Measurements from ENCODE around the gene ID1. TPM values are rescaled to one million over a fixed set of nuclear protein-coding genes. Genes with fewer than 3 reads are reported as not detected.
"Not testable (repeated sequence)": the region's sequence is repeated elsewhere in the genome, so short reads cannot be mapped to it uniquely, and the experiment has no call there.

ID1 gene
- total RNA-seq, 1 experiment from 2014 or later: 1,330 TPM

DNA sequence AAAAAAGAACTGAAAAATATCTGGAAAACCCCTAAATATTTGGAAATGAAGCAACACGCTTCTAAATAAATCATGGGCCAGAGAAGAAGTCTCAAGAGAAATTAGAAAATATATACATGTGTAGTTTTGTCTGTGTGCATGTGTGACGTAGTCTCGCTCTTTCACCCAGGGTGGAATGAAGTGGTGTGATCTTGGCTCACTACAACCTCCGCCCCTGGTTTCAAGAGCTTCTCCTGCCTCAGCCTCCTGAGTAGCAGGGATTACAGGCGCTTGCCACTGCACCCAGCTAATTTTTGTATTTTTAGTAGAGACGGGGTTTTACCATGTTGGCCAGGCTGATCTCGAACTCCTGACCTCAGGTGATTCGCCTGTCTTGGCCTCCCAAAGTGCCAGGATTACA lies 21.4 kb downstream of the ID1 start:
- DNase-seq (ENCODE audit: low spot score); in situ Hi-C loops (cut with HindIII; ENCODE audit: low sequenced_read_pairs): not testable (repeated sequence)

DNA sequence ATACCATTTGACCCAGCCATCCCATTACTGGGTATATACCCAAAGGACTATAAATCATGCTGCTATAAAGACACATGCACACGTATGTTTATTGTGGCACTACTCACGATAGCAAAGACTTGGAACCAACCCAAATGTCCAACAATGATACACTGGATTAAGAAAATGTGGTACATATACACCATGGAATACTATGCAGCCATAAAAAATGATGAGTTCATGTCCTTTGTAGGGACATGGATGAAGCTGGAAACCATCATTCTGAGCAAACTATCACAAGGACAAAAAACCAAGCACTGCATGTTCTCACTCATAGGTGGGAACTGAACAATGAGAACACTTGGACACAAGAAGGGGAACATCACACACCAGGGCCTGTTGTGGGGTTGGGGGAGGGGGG lies 23.0 kb downstream of the ID1 start:
- DNase-seq (ENCODE audit: low spot score); in situ Hi-C loops (cut with HindIII; ENCODE audit: low sequenced_read_pairs): not testable (repeated sequence)

DNA sequence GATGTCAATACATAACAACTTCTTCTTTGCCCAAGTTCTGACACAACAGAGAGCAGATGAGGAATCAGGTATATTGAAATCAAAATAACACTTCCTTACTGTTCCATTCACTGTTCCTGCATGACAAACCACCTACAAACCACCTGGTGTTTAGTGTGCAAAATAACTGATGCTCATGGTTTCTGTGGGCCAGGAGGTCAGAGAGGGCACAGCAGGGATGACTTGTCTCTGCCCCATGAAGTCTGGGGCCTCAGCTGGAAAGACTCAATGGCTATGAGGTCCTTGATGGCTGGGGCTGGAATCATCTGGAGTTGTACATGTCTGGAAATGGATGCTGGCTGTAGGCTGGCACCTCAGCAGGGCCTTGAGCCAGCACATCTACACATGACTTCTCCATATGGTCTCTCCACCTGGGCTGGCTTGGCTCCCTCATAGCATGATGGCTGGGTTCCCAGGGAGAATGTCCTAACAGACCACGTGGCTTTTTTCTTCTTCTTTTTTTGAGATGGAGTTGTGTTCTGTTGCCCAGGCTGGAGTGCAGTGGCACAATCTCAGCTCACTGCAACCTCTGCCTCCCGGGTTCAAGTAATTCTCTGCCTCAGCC lies 25.2 kb downstream of the ID1 start:
- peak; percentile 96 for DNase-seq (ENCODE audit: low spot score)
- in situ Hi-C loops (cut with HindIII; ENCODE audit: low sequenced_read_pairs): no loop called here

DNA sequence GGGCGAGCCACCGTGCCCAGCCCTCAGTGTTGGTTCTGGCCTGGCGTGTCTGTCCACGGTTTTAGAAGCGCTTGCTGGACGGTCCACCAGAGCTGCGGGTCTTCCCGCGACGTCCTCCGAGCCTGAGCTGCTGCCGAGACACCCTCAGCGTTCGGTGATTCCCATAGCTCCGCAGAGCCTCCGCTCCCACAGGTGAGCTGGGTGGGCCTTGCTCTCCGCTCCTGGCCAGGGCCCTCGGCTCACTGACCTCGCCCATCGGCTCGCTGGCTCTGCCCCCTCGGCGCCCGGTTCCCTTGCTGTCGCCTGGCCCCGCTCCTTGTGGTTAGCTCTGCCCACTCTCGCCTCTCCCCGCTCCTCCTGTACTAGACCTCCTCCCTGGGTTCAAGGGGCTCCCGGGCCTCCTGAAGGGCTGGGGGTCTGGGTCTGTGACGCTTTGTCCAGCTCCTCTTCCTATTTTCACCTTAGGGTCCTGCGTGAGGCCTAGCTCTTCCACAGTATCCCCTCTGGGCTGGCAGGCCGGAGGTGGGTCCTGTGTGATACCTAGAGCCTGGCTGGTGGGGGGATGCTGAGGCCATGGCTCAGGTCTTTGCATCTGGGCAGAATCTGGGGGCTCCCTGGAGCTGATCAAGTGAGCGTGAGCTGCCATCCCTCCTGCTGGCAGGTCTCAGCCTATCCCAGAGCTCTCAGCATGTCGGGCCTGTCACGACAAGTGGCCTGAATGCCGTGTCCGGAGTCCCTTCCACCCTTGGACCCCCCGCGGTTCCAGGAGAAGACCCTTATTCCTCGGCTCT lies 27.7 kb downstream of the ID1 start:
- DNase-seq (ENCODE audit: low spot score): no peak
- in situ Hi-C loops (cut with HindIII; ENCODE audit: low sequenced_read_pairs): no loop called here

DNA sequence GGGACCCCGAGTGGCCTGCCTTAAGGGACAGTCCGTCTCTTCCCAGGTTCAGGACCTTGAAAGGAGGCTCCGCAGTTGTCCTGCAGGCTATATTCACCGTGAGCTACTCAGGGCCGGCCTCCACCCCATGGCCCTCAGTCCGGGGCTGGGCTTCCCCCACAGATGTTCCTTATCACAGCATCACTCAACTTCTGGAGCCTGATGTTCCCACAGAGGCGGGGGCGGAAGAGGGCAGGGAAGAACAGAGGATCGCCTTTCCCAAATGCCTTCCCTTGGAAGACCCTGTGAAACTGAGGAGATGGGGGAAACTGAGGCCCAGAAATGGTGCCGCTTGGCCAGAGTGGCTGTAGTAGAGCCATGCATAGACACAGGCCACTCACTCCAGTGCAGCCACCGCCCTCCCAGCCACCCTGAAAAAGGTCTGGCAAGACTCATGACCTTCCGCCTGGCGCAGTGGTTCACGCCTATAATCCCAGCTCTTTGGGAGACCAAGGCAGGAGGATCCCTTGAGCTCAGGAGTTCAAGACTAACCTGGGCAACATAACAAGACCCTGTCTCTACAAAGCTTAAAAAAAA lies 28.3 kb downstream of the ID1 start:
- DNase-seq (ENCODE audit: low spot score): no peak
- in situ Hi-C loops (cut with HindIII; ENCODE audit: low sequenced_read_pairs): no loop called here

DNA sequence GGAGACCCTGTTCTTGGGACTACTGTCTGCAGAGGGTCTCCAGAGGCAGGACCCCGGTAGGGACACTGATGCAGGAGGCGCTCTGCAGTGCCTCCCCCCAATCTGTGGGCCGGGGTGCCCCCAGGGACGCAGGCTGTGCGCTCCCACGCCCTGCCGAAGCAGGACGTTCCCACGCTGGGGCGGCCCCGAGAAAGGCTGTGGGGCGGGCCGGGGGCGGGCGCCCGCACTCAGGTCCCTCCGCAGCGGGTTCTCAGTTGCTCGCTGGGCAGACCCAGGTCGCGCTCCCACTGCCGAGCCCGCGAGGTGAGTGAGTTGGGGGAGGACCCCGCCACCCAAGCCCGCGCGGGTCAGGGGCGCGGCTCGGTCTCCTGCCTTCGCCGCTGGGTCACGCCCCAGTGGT lies 32.6 kb downstream of the ID1 start, which contains the start of gene COX4I2:
Gene COX4I2 (plus strand): TSS at position 253 of the 400 bp plus-strand sequence. CDS start 1,106 bp downstream, outside the sequence.
- in situ Hi-C loops (cut with HindIII; ENCODE audit: low sequenced_read_pairs): no loop called here
- DNase-seq (ENCODE audit: low spot score): no peak

DNA sequence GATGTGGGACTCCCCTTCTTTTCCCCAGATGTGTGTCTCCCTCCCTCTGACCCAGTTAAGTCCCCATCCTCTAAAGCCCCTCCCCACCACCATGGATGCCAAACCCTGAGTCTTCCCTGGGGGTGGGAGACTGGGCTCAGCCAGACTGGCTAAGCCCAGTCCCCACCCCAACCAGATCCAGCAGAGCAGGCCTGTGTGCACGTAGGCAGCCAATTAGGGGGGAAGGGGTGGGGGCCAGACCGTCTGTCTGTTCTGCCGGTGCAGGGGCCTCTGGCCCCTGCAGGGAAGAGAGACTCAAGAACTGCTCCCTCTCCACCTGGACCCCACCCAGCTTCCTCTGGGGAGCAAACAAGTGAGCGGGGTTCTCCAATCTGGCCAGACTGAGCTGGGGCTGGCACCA lies 33.2 kb downstream of the ID1 start:
- DNase-seq (ENCODE audit: low spot score): no peak
- in situ Hi-C loops (cut with HindIII; ENCODE audit: low sequenced_read_pairs): no loop called here

DNA sequence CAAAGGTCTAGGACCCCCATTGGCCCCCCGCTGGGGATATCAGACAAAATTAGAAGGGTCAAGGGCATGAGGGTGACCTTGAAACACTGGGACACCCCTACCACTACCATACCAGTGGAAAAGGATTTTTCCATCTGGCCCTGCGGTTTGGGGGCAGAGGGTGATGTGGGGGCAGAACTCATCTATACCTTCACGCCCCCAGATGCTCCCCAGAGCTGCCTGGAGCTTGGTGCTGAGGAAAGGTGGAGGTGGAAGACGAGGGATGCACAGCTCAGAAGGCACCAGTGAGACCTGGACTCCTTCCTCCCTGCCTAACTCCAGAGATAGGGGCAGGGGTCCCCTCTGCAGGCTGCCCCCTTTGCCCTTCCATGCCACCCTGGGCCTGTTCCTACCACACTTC lies 33.7 kb downstream of the ID1 start:
- no peak for DNase-seq (ENCODE audit: low spot score)

DNA sequence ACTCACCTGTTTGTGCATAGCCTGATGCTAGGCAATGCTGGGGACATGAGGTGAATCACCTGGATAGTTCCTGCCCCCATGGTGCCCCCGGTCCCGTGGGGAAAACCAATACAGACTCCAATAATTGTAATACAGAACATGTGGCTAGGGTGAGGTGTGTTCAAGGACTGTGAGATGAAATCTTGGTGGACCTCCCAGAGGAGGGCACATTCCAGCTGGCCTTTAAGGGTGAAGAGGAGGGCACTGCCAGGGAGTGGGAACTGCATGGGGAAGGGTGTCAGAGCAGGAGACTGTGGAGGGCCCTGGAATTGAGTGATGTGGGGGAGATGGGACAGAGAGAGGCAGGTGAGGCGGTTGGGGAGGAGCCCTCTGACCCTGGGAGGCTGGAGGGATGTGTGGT lies 35.2 kb downstream of the ID1 start:
- no peak for DNase-seq (ENCODE audit: low spot score)

More for the DNA sequence above, 33.7 kb downstream of the ID1 start:
- in situ Hi-C loops (cut with HindIII; ENCODE audit: low sequenced_read_pairs): no loop called here

DNA sequence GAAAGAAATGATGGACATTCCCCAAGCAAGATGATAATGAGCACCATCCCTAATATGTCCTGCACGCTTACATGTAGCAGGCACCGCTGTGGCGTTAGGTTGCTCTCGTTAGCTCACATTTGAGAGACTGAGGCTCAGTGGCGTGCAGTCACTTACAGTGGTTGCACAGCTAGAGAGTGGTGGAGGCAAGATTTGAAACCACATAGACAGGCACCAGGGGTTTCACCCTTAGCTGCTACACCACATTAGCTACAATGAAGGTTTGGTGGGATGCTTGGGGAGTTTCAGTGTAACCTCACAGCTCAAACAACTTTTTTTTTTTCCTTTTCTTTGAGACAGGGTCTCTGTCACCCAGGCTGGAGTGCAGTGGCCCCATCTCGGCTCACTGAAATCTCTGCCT lies 36.3 kb downstream of the ID1 start:
- in situ Hi-C loops (cut with HindIII; ENCODE audit: low sequenced_read_pairs): no loop called here
- no peak for DNase-seq (ENCODE audit: low spot score)

More for the DNA sequence above, 35.2 kb downstream of the ID1 start:
- in situ Hi-C loops (cut with HindIII; ENCODE audit: low sequenced_read_pairs): no loop called here

DNA sequence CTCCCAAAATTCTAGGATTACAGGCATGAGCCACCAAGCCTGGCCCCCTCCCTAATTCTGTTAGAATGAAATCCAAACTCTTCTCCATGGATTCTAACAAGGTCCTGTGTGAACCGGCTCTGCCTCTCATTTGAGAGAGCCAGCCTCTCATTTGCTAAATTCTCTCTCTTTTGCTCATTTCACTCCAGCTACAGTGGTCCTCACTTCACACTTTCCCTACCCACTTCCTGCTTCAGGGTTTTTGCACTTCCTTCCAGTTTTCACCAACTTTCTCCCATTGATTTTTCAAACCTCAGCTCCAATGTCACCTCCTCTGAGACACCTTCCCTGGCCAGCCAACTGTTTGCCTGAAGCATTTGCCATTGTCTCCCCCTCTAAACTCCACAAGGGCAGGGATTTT lies 37.7 kb downstream of the ID1 start:
- in situ Hi-C loops (cut with HindIII; ENCODE audit: low sequenced_read_pairs): no loop called here
- no peak for DNase-seq (ENCODE audit: low spot score)

DNA sequence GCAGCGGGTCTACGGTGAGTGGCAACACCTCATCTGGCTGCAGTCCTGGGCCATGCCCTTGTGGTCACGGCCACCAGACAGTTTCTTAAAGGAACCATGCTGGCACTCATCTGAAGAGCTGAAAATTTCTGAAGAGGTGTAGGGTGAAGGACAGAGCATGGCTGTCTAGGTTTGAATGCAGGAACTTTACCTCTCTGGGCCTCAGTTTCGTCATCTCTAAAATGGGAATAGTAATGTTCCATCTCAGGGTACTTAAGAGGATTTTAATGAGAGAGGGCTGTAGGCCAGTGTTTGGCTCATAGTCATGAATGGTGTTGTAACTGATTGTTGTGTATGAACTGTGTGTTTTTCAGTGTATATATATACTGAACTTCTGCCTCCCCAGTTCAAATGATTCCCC lies 38.4 kb downstream of the ID1 start:
- in situ Hi-C loops (cut with HindIII; ENCODE audit: low sequenced_read_pairs): no loop called here
- DNase-seq (ENCODE audit: low spot score): no peak

DNA sequence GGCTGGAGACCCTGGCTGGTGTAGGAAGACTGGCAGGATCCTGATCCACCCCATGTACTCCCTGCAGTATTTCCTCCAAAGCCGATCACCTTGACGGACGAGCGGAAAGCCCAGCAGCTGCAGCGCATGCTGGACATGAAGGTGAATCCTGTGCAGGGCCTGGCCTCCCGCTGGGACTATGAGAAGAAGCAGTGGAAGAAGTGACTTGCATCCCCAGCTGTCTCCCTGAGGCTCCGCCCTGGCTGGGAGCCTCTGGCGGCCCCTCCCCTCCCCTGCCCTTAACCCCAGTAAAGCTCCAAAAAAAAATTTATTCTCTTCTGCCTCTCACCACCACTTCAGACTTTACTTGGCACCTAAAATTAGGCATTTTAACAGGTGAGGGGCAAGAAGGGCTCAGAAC lies 39.6 kb downstream of the ID1 start:
- in situ Hi-C loops (cut with HindIII; ENCODE audit: low sequenced_read_pairs): no loop called here

DNA sequence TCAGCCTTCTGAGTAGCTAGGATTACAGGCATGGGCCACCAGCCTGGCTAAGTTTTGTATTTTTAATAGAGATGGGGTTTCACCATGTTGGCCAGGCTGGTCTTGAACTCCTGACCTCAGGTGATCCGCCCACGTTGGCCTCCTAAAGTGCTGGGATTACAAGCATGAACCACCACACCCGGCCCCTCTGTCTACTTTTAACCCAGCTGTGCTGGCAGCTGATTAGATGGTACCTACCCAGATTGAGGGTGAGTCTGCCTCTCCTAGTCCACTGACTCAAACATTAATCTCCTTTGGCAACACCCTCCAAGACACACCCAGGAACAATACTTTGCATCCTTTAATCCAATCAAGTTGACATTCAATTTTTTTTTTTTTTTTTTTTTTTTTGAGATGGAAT lies 43.0 kb downstream of the ID1 start:
- in situ Hi-C loops (cut with HindIII; ENCODE audit: low sequenced_read_pairs); DNase-seq (ENCODE audit: low spot score): not testable (repeated sequence)

More for the DNA sequence above, 39.6 kb downstream of the ID1 start:
- DNase-seq (ENCODE audit: low spot score): no peak

DNA sequence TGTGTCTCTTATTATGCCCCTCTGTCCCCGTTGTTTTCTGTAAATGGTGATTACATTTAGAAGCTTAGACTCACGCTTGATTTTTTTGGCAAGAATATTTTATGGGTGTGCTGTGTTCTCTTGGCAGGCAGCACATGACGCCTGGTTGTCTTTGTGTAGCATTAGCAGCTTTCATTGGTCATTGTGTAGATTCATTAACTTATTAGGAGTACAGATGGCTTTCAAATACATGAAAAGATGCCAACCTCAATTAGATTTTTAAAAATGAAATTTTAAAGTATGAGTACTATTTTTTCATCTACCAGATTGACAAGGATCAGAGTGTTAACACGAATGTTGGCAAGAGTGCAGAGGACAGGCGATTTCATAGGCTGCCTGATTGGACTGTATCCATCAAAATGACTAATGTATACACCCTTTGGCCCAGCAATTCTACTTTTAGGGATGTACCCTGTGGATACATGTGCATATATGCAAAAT lies 47.9 kb downstream of the ID1 start:
- in situ Hi-C loops (cut with HindIII; ENCODE audit: low sequenced_read_pairs): no loop called here
- DNase-seq (ENCODE audit: low spot score): peak; percentile 75

DNA sequence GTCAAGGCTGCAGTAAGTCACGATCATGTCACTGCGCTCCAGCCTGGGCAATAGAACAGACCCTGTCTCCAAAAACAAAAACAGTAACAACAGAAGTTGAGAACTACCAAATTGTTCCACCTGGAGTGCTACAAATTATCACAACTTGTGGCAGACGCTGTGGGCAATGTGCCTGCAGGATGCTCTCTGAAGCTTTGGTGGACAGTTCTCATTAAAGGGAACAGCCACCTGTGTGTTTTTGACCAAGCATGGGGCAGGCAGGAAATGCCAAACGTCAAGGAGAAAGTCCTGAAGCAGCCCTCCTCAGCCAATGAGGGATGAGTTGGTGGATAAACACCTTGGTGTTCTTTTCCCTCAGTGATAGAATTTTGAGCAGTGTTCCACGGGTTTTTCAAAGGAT lies 48.5 kb downstream of the ID1 start:
- DNase-seq (ENCODE audit: low spot score): peak; percentile 83
- in situ Hi-C loops (cut with HindIII; ENCODE audit: low sequenced_read_pairs): no loop called here

DNA sequence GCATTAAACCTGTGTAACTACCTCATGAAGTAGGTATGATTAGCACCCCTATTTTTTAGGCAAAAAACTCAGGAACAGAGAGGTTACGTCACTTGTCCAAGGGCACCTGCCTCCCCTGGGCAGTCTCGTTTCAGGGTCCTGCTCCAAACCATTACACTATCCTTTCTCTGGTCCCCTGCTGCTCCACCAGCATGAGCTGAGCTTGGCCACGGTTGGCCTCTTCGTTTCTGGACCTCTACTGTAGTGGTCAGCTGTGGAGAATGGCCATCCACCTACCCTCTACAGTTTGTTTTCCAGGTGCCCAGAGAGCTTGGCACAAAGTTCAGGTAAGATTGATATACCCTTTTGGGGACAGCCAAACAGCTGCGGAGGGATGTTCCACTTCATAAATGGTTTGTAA lies 49.4 kb downstream of the ID1 start:
- no peak for DNase-seq (ENCODE audit: low spot score)
- in situ Hi-C loops (cut with HindIII; ENCODE audit: low sequenced_read_pairs): no loop called here

All from G401 (cell line).